A549 treated with AZD2906 at 1 μM for 4 hours (cell line): Measurements from ENCODE around the gene CLPTM1L. TPM values are rescaled to one million over a fixed set of nuclear protein-coding genes. Genes with fewer than 3 reads are reported as not detected.

Experiments used
- total RNA-seq: library from RNA; stranded (reverse); fragments of 200-300 nt; extraction: Qiagen RNA extraction; gene quantifications from 5 replicates; pipeline ENCODE4 v1.2.3, GENCODE V29; 2022

The CLPTM1L gene
- 164 to 207 TPM (median 177 TPM) in 5 replicates for total RNA-seq

GRCh38 chr5:1344975-1345838, at the start of gene CLPTM1L:
TSS of gene CLPTM1L (minus strand) at chr5:1345099. CDS start at chr5:1344841, 258 bp downstream.

GRCh38 chr5:1294835-1295649, 49.9 kb downstream of the CLPTM1L start, which contains the start of gene TERT:
TSS of gene TERT (minus strand) at chr5:1295068. CDS start at chr5:1294989, 79 bp downstream.

Other genes with a start within 250 kb of the CLPTM1L start
- 24.4 to 30.0 TPM (median 28.4 TPM) in 5 replicates for gene SLC12A7, start 233.0 kb downstream of the CLPTM1L start, total RNA-seq
- gene SLC6A19, start 143.5 kb downstream of the CLPTM1L start, total RNA-seq: 0.42 to 0.71 TPM (median 0.66 TPM) in 5 replicates
- gene SLC6A18, start 119.7 kb downstream of the CLPTM1L start, total RNA-seq: 0.24 TPM in 1 of 5 replicates, not detected in the others
- 2.3 to 3.1 TPM (median 2.8 TPM) in 5 replicates for gene TERT, start 50.0 kb downstream of the CLPTM1L start, total RNA-seq
- gene SLC6A3, start 100.3 kb upstream of the CLPTM1L start, total RNA-seq: 1.00 to 2.2 TPM (median 1.3 TPM) in 5 replicates
- gene LPCAT1, start 178.9 kb upstream of the CLPTM1L start, total RNA-seq: 163 to 174 TPM (median 170 TPM) in 5 replicates